Transverse colon (tissue), 4 donors: ENCODE data around the gene SHC2. TPM values are rescaled to one million over a fixed set of nuclear protein-coding genes. Genes with fewer than 3 reads are reported as not detected.

Experiments used
- DNase-seq: peaks from one replicate; pipeline ENCODE4 v3.0.0-alpha.2; 2019
- H3K27ac ChIP-seq, 4 donors: fragments of 200-600 bp; sonication (generic); 2 replicates each; pipeline ENCODE4 v1.5.1; 2016 to 2018; ENCODE audit warnings: inconsistent platforms in 4 of 4
- H3K27me3 ChIP-seq: fragments of 200-600 bp; sonication (generic); 2 replicates; pipeline ENCODE4 v1.5.1; 2017; ENCODE audit warnings: inconsistent platforms
- H3K36me3 ChIP-seq, 4 donors: fragments of 200-600 bp; sonication (generic); 2 replicates each; pipeline ENCODE4 v1.5.1; 2017 to 2019; ENCODE audit warnings: inconsistent platforms in 4 of 4
- H3K4me1 ChIP-seq, 4 donors: fragments of 200-600 bp; sonication (generic); 2 replicates each; pipeline ENCODE4 v1.5.1; 2017 to 2020; ENCODE audit warnings: inconsistent platforms in 4 of 4
- H3K4me3 ChIP-seq, 4 donors: fragments of 200-600 bp; sonication (generic); 1 replicate in 1 of 4; 2 replicates in 3 of 4; pipeline versions ENCODE4 v1.5.1 to v1.6.1; 2017 to 2019; ENCODE audit warnings: inconsistent platforms in 4 of 4
- H3K9me3 ChIP-seq, 2 donors: fragments of 200-600 bp; sonication (generic); 2 replicates each; pipeline ENCODE4 v1.5.1; 2017 to 2019; ENCODE audit warnings: inconsistent platforms in 2 of 2
- EP300 ChIP-seq: sonication (generic); formaldehyde crosslinking; IDR thresholded peaks from one replicate; pipeline ENCODE4 v1.6.1; 2017; ENCODE audit warnings: antibody characterized with exemption, low read depth
- POLR2A ChIP-seq: fragments of 450-650 bp; IDR thresholded peaks from one replicate; pipeline ENCODE4 v1.6.1; 2016; ENCODE audit warnings: antibody characterized with exemption, mild to moderate bottlenecking, moderate library complexity
- POLR2AphosphoS5 ChIP-seq, 3 donors: sonication (generic); formaldehyde crosslinking; IDR thresholded peaks; one replicate each; pipeline ENCODE4 v1.6.1; 2016; ENCODE audit warnings: antibody characterized with exemption in 3 of 3
- whole genome bisulfite sequencing, 2 donors: methylation state at CpG; one replicate each; pipeline ENCODE4 v1.1.5; 2018; ENCODE audit warnings: low coverage in 1 of 2; 5-methylcytosine and 5-hydroxymethylcytosine counted together
- in situ Hi-C, 4 donors: fragments of 200-750 bp; cut with MboI; loops; one replicate each; pipeline versions ENCODE4 v1.15.0 to v1.15.1; 2017; ENCODE audit warnings: low sequenced_read_pairs in 3 of 4, low pct_ligation_motif_present in 1 of 4, low pct_unique_long_range_greater_than_20kb in 1 of 4
- intact Hi-C: fragments of 100-400 bp; cut with DNase I; formaldehyde crosslinking; loops from one replicate; pipeline ENCODE4 v1.15.1; 2023; ENCODE audit warnings: low total_unique reads
- total RNA-seq, 4 donors: library from RNA; depleted of rRNA; stranded (reverse); fragments of >200 nt; gene quantifications; one replicate each; pipeline ENCODE4 v1.1.0, GENCODE V29; 2016
- TF ChIP-seq, protein P1 (sequence below), 5 experiments: fragments of 200-600 bp in 3 of 5; fragments of 450-650 bp in 2 of 5; sonication (generic) in 3 of 5; IDR thresholded peaks; 1 replicate in 2 of 5; 2 replicates in 3 of 5; pipeline ENCODE4 v1.5.1; 2016 to 2017; ENCODE audit warnings: antibody characterized with exemption in 5 of 5, inconsistent platforms in 3 of 5, mild to moderate bottlenecking in 2 of 5, moderate library complexity in 1 of 5

SHC2 gene
- total RNA-seq, 4 donors from 2014 or later = 6.3 to 30.3 (median 11.1) TPM

GRCh38 chr19:478976-479375 is 18.1 kb upstream of the SHC2 start:
- no peaks in the 10 kb centered on the region for H3K9me3 ChIP-seq
- DNase-seq = no peak
- no peaks in the 10 kb centered on the region for H3K36me3 ChIP-seq
- H3K4me1 ChIP-seq = peaks cover 0 to 4% (median 2%) of the 10 kb centered on the region in 4 donors
- intact Hi-C loops = no loop called here
- in situ Hi-C loops = no loop called here
- no peak overlapping the region for H3K4me3 ChIP-seq
- TF ChIP-seq POLR2AphosphoS5 (IDR thresholded peaks at IDR 0.05) = no peak
- no peak for TF ChIP-seq POLR2A
- no peak for TF ChIP-seq EP300
- TF ChIP-seq, protein P1, sequence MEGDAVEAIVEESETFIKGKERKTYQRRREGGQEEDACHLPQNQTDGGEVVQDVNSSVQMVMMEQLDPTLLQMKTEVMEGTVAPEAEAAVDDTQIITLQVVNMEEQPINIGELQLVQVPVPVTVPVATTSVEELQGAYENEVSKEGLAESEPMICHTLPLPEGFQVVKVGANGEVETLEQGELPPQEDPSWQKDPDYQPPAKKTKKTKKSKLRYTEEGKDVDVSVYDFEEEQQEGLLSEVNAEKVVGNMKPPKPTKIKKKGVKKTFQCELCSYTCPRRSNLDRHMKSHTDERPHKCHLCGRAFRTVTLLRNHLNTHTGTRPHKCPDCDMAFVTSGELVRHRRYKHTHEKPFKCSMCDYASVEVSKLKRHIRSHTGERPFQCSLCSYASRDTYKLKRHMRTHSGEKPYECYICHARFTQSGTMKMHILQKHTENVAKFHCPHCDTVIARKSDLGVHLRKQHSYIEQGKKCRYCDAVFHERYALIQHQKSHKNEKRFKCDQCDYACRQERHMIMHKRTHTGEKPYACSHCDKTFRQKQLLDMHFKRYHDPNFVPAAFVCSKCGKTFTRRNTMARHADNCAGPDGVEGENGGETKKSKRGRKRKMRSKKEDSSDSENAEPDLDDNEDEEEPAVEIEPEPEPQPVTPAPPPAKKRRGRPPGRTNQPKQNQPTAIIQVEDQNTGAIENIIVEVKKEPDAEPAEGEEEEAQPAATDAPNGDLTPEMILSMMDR (IDR thresholded peaks at IDR 0.05) = no peak
- 73 to 87% methylated on average over 3 to 14 of the region's 14 CpGs for WGBS, 2 donors
- no peak overlapping the region for H3K27ac ChIP-seq
- H3K27me3 ChIP-seq = no peaks in the 10 kb centered on the region

GRCh38 chr19:478236-478903 is 17.5 kb upstream of the SHC2 start:
- peaks cover 0 to 4% (median 2%) of the 10 kb centered on the region in 4 donors for H3K4me1 ChIP-seq
- H3K4me3 ChIP-seq = no peak overlapping the region
- H3K27ac ChIP-seq = no peak overlapping the region
- H3K27me3 ChIP-seq = no peaks in the 10 kb centered on the region
- 84 to 100% methylated on average over 2 to 26 of the region's 26 CpGs for WGBS, 2 donors
- no peaks in the 10 kb centered on the region for H3K9me3 ChIP-seq
- in situ Hi-C loops (no loop called here), intact Hi-C loops (no loop called here)
- TF ChIP-seq POLR2AphosphoS5 (IDR thresholded peaks at IDR 0.05) (no peak), POLR2A (no peak), EP300 (no peak)
- TF ChIP-seq, protein P1 (IDR thresholded peaks at IDR 0.05) = no peak
- no peaks in the 10 kb centered on the region for H3K36me3 ChIP-seq
- DNase-seq = no peak

GRCh38 chr19:475360-475759 is 14.5 kb upstream of the SHC2 start:
- intact Hi-C loops = no loop called here

More at GRCh38 chr19:475360-475759, 14.5 kb upstream of the SHC2 start:
- Histone ChIP-seq H3K4me1 (peaks cover 0 to 4% (median 2%) of the 10 kb centered on the region in 4 donors), H3K36me3 (no peaks in the 10 kb centered on the region), H3K27me3 (no peaks in the 10 kb centered on the region), H3K4me3 (no peak overlapping the region), H3K27ac (no peak overlapping the region), H3K9me3 (no peaks in the 10 kb centered on the region)
- DNase-seq = no peak
- in situ Hi-C loops = no loop called here
- TF ChIP-seq POLR2AphosphoS5 (IDR thresholded peaks at IDR 0.05) (no peak), POLR2A (no peak), EP300 (no peak)
- TF ChIP-seq, protein P1 (IDR thresholded peaks at IDR 0.05) = no peak
- WGBS, 2 donors = 65 to 79% methylated on average over 4 to 13 of the region's 13 CpGs
